ENCODE measurements around the gene RASD2. TPM values are rescaled to one million over a fixed set of nuclear protein-coding genes. Genes with fewer than 3 reads are reported as not detected.

RASD2 gene
- total RNA-seq, 1 experiment from 2014 or later, result 3.1 TPM

DNA sequence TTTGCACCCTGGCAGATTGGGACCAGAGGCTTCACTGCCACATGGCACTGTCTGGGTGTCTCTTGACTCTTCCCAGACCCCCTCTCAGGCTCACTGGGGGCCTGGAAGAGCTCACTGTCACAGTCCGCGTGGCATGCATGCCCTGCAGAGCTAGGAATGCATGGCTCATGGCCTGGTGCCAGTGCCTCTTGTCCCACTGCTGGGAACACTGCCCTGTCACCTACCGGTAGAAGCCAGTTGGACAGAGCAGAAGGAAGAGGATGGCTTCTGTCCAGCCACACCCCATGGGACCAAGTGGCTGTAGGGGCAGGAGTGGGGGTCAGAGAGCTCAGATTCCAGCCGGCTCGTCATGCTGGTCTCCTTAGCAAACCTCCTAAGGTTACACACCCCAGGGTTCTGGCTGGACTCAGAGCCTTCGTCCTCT is 46.8 kb downstream of the RASD2 start:
- no peak overlapping the region for H3K27ac Mint-ChIP-seq
- TF ChIP-seq TEAD4 (CRISPR knock-in tag; IDR thresholded peaks at IDR 0.05) (no peak), ZNF396 (CRISPR knock-in tag; IDR thresholded peaks at IDR 0.05; ENCODE audit: borderline replicate concordance) (no peak), GABPB1 (CRISPR knock-in tag; IDR thresholded peaks at IDR 0.05) (no peak)
- H3K9me3 Mint-ChIP-seq, result no peaks in the 10 kb centered on the region
- no peaks in the 10 kb centered on the region for H3K36me3 Mint-ChIP-seq
- POLR2A ChIA-PET, result no interaction called here
- no peak overlapping the region for H3K4me3 Mint-ChIP-seq
- DNase-seq (ENCODE audit: low spot score), result no peak
- peaks cover under 1% of the 10 kb centered on the region for H3K4me1 Mint-ChIP-seq
- no peaks in the 10 kb centered on the region for H3K27me3 Mint-ChIP-seq (ENCODE audit: low read depth)
- CTCF ChIA-PET, result interaction anchor here (1.1 to 1.2 kb wide), 2 partner anchors 156 to 236 kb away, joined by 3 to 5 read pairs; no protein-coding TSS in a partner anchor
- ATAC-seq, result no peak

DNA sequence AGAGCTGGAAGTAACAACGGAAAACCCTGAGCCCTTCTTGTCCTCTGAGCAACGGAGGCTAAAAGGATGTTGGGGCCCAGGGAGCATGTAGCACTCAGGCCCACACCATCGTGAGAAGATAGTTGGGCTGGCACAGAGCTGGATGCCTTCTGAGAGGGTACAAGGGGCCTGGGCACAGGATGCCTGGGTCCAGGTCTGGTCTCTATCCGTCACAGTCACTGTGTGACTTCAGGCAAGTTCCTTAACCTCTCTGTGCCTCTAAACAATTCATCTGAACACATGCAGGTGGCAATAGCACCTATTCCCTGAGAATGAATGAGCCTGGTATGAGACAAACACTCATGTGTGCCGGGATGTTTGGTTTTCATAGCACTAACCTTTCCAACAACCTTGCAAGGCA is 47.3 kb downstream of the RASD2 start:
- CTCF ChIA-PET, result interaction anchor here (1.1 to 1.2 kb wide), 2 partner anchors 157 to 237 kb away, joined by 3 to 5 read pairs; no protein-coding TSS in a partner anchor
- Mint-ChIP-seq H3K27ac (no peak overlapping the region), H3K27me3 (ENCODE audit: low read depth) (no peaks in the 10 kb centered on the region), H3K4me3 (no peak overlapping the region), H3K4me1 (peaks cover 5% of the 10 kb centered on the region), H3K36me3 (no peaks in the 10 kb centered on the region), H3K9me3 (no peaks in the 10 kb centered on the region)
- TF ChIP-seq, protein P1, sequence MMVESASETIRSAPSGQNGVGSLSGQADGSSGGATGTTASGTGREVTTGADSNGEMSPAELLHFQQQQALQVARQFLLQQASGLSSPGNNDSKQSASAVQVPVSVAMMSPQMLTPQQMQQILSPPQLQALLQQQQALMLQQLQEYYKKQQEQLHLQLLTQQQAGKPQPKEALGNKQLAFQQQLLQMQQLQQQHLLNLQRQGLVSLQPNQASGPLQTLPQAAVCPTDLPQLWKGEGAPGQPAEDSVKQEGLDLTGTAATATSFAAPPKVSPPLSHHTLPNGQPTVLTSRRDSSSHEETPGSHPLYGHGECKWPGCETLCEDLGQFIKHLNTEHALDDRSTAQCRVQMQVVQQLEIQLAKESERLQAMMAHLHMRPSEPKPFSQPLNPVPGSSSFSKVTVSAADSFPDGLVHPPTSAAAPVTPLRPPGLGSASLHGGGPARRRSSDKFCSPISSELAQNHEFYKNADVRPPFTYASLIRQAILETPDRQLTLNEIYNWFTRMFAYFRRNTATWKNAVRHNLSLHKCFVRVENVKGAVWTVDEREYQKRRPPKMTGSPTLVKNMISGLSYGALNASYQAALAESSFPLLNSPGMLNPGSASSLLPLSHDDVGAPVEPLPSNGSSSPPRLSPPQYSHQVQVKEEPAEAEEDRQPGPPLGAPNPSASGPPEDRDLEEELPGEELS (CRISPR knock-in tag; IDR thresholded peaks at IDR 0.05), result no peak
- TF ChIP-seq HMGA2 (CRISPR knock-in tag; IDR thresholded peaks at IDR 0.05), result no peak
- TF ChIP-seq, protein P2, sequence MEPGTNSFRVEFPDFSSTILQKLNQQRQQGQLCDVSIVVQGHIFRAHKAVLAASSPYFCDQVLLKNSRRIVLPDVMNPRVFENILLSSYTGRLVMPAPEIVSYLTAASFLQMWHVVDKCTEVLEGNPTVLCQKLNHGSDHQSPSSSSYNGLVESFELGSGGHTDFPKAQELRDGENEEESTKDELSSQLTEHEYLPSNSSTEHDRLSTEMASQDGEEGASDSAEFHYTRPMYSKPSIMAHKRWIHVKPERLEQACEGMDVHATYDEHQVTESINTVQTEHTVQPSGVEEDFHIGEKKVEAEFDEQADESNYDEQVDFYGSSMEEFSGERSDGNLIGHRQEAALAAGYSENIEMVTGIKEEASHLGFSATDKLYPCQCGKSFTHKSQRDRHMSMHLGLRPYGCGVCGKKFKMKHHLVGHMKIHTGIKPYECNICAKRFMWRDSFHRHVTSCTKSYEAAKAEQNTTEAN (CRISPR knock-in tag; IDR thresholded peaks at IDR 0.05), result no peak
- TF ChIP-seq JUN (CRISPR knock-in tag; IDR thresholded peaks at IDR 0.05), result no peak
- TF ChIP-seq, protein P3, sequence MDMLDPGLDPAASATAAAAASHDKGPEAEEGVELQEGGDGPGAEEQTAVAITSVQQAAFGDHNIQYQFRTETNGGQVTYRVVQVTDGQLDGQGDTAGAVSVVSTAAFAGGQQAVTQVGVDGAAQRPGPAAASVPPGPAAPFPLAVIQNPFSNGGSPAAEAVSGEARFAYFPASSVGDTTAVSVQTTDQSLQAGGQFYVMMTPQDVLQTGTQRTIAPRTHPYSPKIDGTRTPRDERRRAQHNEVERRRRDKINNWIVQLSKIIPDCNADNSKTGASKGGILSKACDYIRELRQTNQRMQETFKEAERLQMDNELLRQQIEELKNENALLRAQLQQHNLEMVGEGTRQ (CRISPR knock-in tag; IDR thresholded peaks at IDR 0.05), result no peak
- no peak for TF ChIP-seq ZNF423 (CRISPR knock-in tag; IDR thresholded peaks at IDR 0.05)
- TF ChIP-seq GABPB1 (CRISPR knock-in tag; IDR thresholded peaks at IDR 0.05), result no peak
- no peak for TF ChIP-seq SP1 (CRISPR knock-in tag; conservative IDR thresholded peaks at IDR 0.05)
- no peak for TF ChIP-seq ZNF317 (CRISPR knock-in tag; IDR thresholded peaks at IDR 0.05; ENCODE audit: borderline replicate concordance, low read depth)
- TF ChIP-seq FOXK1 (CRISPR knock-in tag; IDR thresholded peaks at IDR 0.05), result no peak
- TF ChIP-seq, protein P4, sequence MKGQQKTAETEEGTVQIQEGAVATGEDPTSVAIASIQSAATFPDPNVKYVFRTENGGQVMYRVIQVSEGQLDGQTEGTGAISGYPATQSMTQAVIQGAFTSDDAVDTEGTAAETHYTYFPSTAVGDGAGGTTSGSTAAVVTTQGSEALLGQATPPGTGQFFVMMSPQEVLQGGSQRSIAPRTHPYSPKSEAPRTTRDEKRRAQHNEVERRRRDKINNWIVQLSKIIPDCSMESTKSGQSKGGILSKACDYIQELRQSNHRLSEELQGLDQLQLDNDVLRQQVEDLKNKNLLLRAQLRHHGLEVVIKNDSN (CRISPR knock-in tag; IDR thresholded peaks at IDR 0.05), result no peak
- TF ChIP-seq, protein P5, sequence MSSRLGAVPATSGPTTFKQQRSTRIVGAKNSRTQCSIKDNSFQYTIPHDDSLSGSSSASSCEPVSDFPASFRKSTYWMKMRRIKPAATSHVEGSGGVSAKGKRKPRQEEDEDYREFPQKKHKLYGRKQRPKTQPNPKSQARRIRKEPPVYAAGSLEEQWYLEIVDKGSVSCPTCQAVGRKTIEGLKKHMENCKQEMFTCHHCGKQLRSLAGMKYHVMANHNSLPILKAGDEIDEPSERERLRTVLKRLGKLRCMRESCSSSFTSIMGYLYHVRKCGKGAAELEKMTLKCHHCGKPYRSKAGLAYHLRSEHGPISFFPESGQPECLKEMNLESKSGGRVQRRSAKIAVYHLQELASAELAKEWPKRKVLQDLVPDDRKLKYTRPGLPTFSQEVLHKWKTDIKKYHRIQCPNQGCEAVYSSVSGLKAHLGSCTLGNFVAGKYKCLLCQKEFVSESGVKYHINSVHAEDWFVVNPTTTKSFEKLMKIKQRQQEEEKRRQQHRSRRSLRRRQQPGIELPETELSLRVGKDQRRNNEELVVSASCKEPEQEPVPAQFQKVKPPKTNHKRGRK (CRISPR knock-in tag; IDR thresholded peaks at IDR 0.05; ENCODE audit: borderline replicate concordance), result no peak
- ATAC-seq, result no peak
- POLR2A ChIA-PET, result no interaction called here
- DNase-seq (ENCODE audit: low spot score), result no peak

DNA sequence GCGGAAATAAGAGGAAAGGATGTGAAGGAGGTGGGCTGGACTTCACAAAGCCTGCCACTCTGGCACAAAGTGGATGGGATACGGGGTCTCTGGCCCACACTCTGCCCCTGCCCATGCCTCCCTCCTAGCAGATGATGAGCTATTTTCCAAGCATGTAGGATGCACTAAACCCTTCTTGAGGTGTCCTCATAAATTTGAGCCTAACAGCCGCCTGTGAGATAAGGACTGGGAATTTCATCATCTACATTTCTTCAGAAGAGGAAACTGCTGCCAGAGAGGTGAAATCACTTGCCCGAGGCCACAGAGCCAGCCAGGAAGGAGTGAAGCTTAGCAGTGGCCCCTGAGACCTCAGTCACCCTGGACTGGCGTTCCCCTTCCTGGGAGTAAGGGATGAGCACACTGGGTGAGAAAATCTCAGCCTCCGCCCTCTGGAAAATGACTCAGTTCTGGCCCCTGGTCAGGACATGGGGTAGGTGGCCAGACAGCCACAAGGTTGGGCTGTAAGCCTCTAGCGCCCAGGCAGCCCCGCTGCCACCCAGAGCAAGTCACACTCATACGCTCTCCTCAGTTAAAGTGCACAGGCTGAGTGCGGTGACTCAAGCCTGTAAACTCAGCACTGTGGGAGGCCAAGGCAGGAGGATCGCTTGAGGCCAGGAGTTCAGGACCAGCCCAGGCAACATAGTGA is 48.6 kb downstream of the RASD2 start:
- Mint-ChIP-seq H3K4me3 (no peak overlapping the region), H3K27ac (no peak overlapping the region), H3K36me3 (no peaks in the 10 kb centered on the region), H3K9me3 (no peaks in the 10 kb centered on the region), H3K27me3 (ENCODE audit: low read depth) (no peaks in the 10 kb centered on the region), H3K4me1 (peaks cover 14% of the 10 kb centered on the region)
- no peak for ATAC-seq
- ChIA-PET POLR2A (no interaction called here), CTCF (no interaction called here)
- no peak for DNase-seq (ENCODE audit: low spot score)
- TF ChIP-seq FOXP1 (CRISPR knock-in tag; IDR thresholded peaks at IDR 0.05; ENCODE audit: borderline replicate concordance) (peak; percentile 32; the same call in 1 of the 2 replicates), ESRRA (CRISPR knock-in tag; IDR thresholded peaks at IDR 0.05; ENCODE audit: borderline replicate concordance) (no peak)
